Dermis microvascular lymphatic vessel endothelial cell (primary cell): ENCODE results near the gene LEO1. TPM values are rescaled to one million over a fixed set of nuclear protein-coding genes. Genes with fewer than 3 reads are reported as not detected.

Experiments
- DNase-seq, 2 donors: peaks; one replicate each; pipeline versions ENCODE4 v3.0.0 to v3.0.0-alpha.2; 2010; ENCODE audit warnings: low read depth in 2 of 2
- total RNA-seq: library from RNA; depleted of rRNA; stranded (reverse); fragments of >200 nt; gene quantifications from 2 replicates; pipeline ENCODE4 v1.2.1, GENCODE V29; 2014

LEO1 gene
- total RNA-seq = 19.9 and 21.5 TPM in 2 replicates

GRCh38 chr15:51971375-51972133 is at the start of gene LEO1:
Gene LEO1, minus strand, starts transcription at chr15:51971778. Its CDS starts 33 bp downstream, at chr15:51971745.
- DNase-seq = peak; percentile 98 to 99

GRCh38 chr15:52021128-52021671 is 49.6 kb upstream of the LEO1 start:
- DNase-seq = peak; percentile 74 to 94

- peak in 1 of 2 donors; percentile 43 for DNase-seq
Measured at GRCh38 chr15:52020221-52021085, 48.9 kb upstream of the LEO1 start.

GRCh38 chr15:52019394-52020220 is 48.0 kb upstream of the LEO1 start:
- peak; percentile 40 to 82 for DNase-seq

- DNase-seq = peak; percentile 85 to 93
Measured at GRCh38 chr15:52018693-52019393, 47.3 kb upstream of the LEO1 start, which contains the start of gene MAPK6. Gene MAPK6, plus strand, starts transcription at chr15:52019219. Its CDS starts 27,242 bp downstream, at chr15:52046461.

- no peak for DNase-seq
Measured at GRCh38 chr15:52018244-52018643, 46.7 kb upstream of the LEO1 start.

- DNase-seq = no peak
Measured at GRCh38 chr15:52016316-52016715, 44.7 kb upstream of the LEO1 start.

GRCh38 chr15:52014616-52015015 is 43.0 kb upstream of the LEO1 start:
- no peak for DNase-seq

- DNase-seq = no peak
Measured at GRCh38 chr15:52013151-52013791, 41.7 kb upstream of the LEO1 start.

GRCh38 chr15:52012210-52012609 is 40.6 kb upstream of the LEO1 start:
- no peak for DNase-seq

- DNase-seq = peak in 1 of 2 donors; percentile 56
Measured at GRCh38 chr15:52011711-52012144, 40.1 kb upstream of the LEO1 start.

- DNase-seq = peak in 1 of 2 donors; percentile 62
Measured at GRCh38 chr15:52010633-52011595, 39.3 kb upstream of the LEO1 start.

GRCh38 chr15:52008698-52009434 is 37.3 kb upstream of the LEO1 start:
- DNase-seq = peak; percentile 26 to 61

GRCh38 chr15:52008359-52008697 is 36.8 kb upstream of the LEO1 start:
- no peak for DNase-seq

GRCh38 chr15:52006702-52007340 is 35.2 kb upstream of the LEO1 start:
- peak in 1 of 2 donors; percentile 68 for DNase-seq

GRCh38 chr15:52005748-52006701 is 34.4 kb upstream of the LEO1 start:
- peak; percentile 32 to 91 for DNase-seq
